ENCODE measurements around the gene TRPM5. TPM values are rescaled to one million over a fixed set of nuclear protein-coding genes. Genes with fewer than 3 reads are reported as not detected.

The TRPM5 gene
- total and polyA plus RNA-seq, 2 donors (not counting 1 experiment from before 2014, with no cell fraction given), result 0.03 TPM; not detected in 1

DNA sequence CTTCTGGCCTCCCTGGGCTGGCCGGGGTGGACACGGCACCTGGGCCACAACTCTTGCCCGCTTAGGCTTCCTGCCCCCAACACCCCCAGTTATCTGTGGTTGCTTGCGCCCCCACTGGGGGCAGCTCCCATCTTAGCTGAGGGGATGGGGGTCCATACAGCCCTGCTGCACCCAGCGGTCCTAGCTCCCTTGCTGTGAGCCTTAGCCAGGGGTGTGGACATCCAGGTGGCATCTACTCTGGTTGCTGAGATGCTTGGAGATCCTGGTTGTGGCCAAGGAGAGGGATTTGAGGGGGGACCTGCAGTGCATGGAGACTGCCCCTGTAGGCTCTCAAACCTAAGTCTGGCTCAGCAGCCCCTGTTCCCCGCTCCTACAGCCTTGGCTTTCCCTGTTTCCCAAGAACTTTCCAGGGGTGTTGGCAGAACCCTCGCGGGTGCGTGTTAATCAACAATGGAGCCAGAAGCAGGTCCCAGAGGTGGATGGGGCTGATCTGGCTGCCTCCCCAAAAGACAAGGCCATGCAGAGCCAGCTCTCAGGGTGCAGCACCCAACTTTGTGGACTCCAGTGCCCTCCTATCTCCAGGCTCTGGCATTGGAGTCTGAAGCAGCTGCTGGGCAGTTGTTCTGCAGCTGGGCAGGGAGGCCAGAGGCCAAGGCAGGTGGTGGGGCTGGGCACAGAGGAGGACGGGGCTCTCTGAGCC, 3.8 kb upstream of the TRPM5 start:
- Histone ChIP-seq H3K27me3 (replicated peaks in 1 of 4; ENCODE audit: control extremely low read depth in 1 of 4, control insufficient read depth in 3 of 4, insufficient read depth in 4 of 4, low read length in 3 of 4) (peaks cover 0 to 10% (median 0%) of the 10 kb centered on the region in 4 experiments), H3K27ac (ENCODE audit: low read length in 2 of 2) (peak overlapping the region in 1 of 2 donors; percentile 49), H3K36me3 (replicated peaks in 1 of 2; ENCODE audit: control extremely low read depth in 1 of 2, control insufficient read depth in 1 of 2, extremely low read depth in 1 of 2, insufficient read depth in 2 of 2, low read length in 1 of 2) (no peaks in the 10 kb centered on the region), H2AFZ (ENCODE audit: insufficient read depth, low read depth, low read length, poor library complexity, severe bottlenecking) (peak overlapping the region; percentile 54), H3K4me3 (ENCODE audit: control extremely low read depth in 1 of 5, extremely low read depth in 1 of 5, insufficient read depth in 1 of 5, low read depth in 2 of 5, low read length in 4 of 5) (peak overlapping the region in 4 of 5 experiments; percentile 17 to 76 (median 68)), H3K4me2 (replicated peaks; ENCODE audit: low read depth, low read length, poor library complexity, severe bottlenecking) (peak overlapping the region; percentile 93), H3K9ac (ENCODE audit: low read length) (peak overlapping the region; percentile 69), H3K4me1 (ENCODE audit: control insufficient read depth in 2 of 2, insufficient read depth in 2 of 2, low read length in 2 of 2) (peaks cover 33 to 47% of the 10 kb centered on the region in 2 donors), H3K9me3 (ENCODE audit: control extremely low read depth in 1 of 3, control insufficient read depth in 2 of 3, insufficient read depth in 1 of 3, low read length in 2 of 3) (peaks cover 0 to 4% (median 0%) of the 10 kb centered on the region in 3 donors), H4K20me1 (ENCODE audit: control insufficient read depth, insufficient read depth, low read length, poor library complexity, severe bottlenecking) (peaks cover 55% of the 10 kb centered on the region), H3K79me2 (ENCODE audit: control insufficient read depth, insufficient read depth, low read length) (peaks cover 67% of the 10 kb centered on the region)
- ChIA-PET CTCF (interaction anchor here (0.6 to 1.4 kb wide), 4 partner anchors 48 to 84 kb away, joined by 3 to 6 read pairs (median 3); partner anchors contain the start of gene TSSC4), POLR2A (no interaction called here)
- Mint-ChIP-seq H3K4me1 (peaks cover 31% of the 10 kb centered on the region), H3K27ac (peak overlapping the region; percentile 26), H3K27me3 (no peaks in the 10 kb centered on the region), H3K9me3 (ENCODE audit: insufficient read depth) (no peaks in the 10 kb centered on the region), H3K4me3 (peak overlapping the region; percentile 93)
- intact Hi-C loops (cut with micrococcal nuclease), result no loop called here
- DNase-seq (no peak), ATAC-seq (ENCODE audit: low read depth) (no peak)
- WGBS (ENCODE audit: insufficient coverage), result 88% methylated on average over 8 of the region's 10 CpGs
- TF ChIP-seq, protein P1, sequence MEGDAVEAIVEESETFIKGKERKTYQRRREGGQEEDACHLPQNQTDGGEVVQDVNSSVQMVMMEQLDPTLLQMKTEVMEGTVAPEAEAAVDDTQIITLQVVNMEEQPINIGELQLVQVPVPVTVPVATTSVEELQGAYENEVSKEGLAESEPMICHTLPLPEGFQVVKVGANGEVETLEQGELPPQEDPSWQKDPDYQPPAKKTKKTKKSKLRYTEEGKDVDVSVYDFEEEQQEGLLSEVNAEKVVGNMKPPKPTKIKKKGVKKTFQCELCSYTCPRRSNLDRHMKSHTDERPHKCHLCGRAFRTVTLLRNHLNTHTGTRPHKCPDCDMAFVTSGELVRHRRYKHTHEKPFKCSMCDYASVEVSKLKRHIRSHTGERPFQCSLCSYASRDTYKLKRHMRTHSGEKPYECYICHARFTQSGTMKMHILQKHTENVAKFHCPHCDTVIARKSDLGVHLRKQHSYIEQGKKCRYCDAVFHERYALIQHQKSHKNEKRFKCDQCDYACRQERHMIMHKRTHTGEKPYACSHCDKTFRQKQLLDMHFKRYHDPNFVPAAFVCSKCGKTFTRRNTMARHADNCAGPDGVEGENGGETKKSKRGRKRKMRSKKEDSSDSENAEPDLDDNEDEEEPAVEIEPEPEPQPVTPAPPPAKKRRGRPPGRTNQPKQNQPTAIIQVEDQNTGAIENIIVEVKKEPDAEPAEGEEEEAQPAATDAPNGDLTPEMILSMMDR (IDR thresholded peaks at IDR 0.05), result no peak
- no peak for TF ChIP-seq EZH2 (IDR thresholded peaks at IDR 0.05; ENCODE audit: borderline replicate concordance, insufficient read depth, low read depth, low read length, poor library complexity, severe bottlenecking)
